Liver (tissue), 9 donors: ENCODE results near the gene CYP2R1. TPM values are rescaled to one million over a fixed set of nuclear protein-coding genes. Genes with fewer than 3 reads are reported as not detected.

Source experiments
- DNase-seq: peaks from one replicate; pipeline ENCODE4 v3.0.0-alpha.2; 2017; ENCODE audit warnings: low spot score
- H3K27ac ChIP-seq, 2 donors: one replicate each; pipeline ENCODE4 v1.7.0; 2013; ENCODE audit warnings: inconsistent platforms in 2 of 2, low read length in 2 of 2, control low read depth in 1 of 2, low read depth in 1 of 2, mild to moderate bottlenecking in 1 of 2
- H3K27me3 ChIP-seq, 4 donors: one replicate each; pipeline versions ENCODE4 v1.6.1 to v1.7.0; 2013; ENCODE audit warnings: low read length in 3 of 4, inconsistent platforms in 1 of 4, mild to moderate bottlenecking in 1 of 4, moderate library complexity in 1 of 4; ENCODE audit not compliant: control insufficient read depth in 4 of 4, insufficient read depth in 4 of 4
- H3K36me3 ChIP-seq, 4 donors: one replicate each; pipeline versions ENCODE4 v1.6.1 to v1.7.0; 2013; ENCODE audit warnings: low read length in 3 of 4, mild to moderate bottlenecking in 3 of 4, low read depth in 1 of 4, moderate library complexity in 1 of 4; ENCODE audit not compliant: control insufficient read depth in 4 of 4, insufficient read depth in 3 of 4
- H3K4me1 ChIP-seq, 4 donors: one replicate each; pipeline versions ENCODE4 v1.6.1 to v1.7.0; 2013; ENCODE audit warnings: low read length in 3 of 4, mild to moderate bottlenecking in 3 of 4, moderate library complexity in 1 of 4; ENCODE audit not compliant: control insufficient read depth in 4 of 4, insufficient read depth in 4 of 4
- H3K4me3 ChIP-seq, 3 donors: one replicate each; pipeline versions ENCODE4 v1.6.1 to v1.7.0; 2013; ENCODE audit warnings: low read length in 3 of 3, control low read depth in 1 of 3, low read depth in 1 of 3, mild to moderate bottlenecking in 1 of 3
- H3K9ac ChIP-seq, 2 donors: one replicate each; pipeline ENCODE4 v1.7.0; 2013; ENCODE audit warnings: low read length in 2 of 2, mild to moderate bottlenecking in 2 of 2, moderate library complexity in 2 of 2, control low read depth in 1 of 2, low read depth in 1 of 2
- H3K9me3 ChIP-seq, 4 donors: one replicate each; pipeline versions ENCODE4 v1.6.1 to v1.7.0; 2013; ENCODE audit warnings: low read length in 3 of 4; ENCODE audit not compliant: control insufficient read depth in 4 of 4
- EGR1 ChIP-seq, 2 donors: IDR thresholded peaks; 2 replicates each; pipeline ENCODE4 v1.6.1; 2016 to 2018; ENCODE audit warnings: antibody characterized with exemption in 2 of 2, low read depth in 2 of 2
- FOXA1 ChIP-seq: IDR thresholded peaks from 2 replicates; pipeline ENCODE4 v1.6.1; 2016; ENCODE audit warnings: antibody characterized with exemption
- GABPA ChIP-seq, 2 donors: IDR thresholded peaks in 1 of 2; conservative IDR thresholded peaks in 1 of 2; 2 replicates each; pipeline ENCODE4 v1.6.1; 2016; ENCODE audit warnings: antibody characterized with exemption in 2 of 2, mild to moderate bottlenecking in 1 of 2, moderate library complexity in 1 of 2
- HNF4A ChIP-seq, 2 donors: conservative IDR thresholded peaks; 2 replicates each; pipeline ENCODE4 v1.6.1; 2016; ENCODE audit warnings: antibody characterized with exemption in 2 of 2, mild to moderate bottlenecking in 2 of 2
- JUND ChIP-seq, 2 donors: IDR thresholded peaks; 2 replicates each; pipeline ENCODE4 v1.6.1; 2016; ENCODE audit warnings: antibody characterized with exemption in 2 of 2
- SP1 ChIP-seq: IDR thresholded peaks from 2 replicates; pipeline ENCODE4 v1.6.1; 2018; ENCODE audit warnings: antibody characterized with exemption, mild to moderate bottlenecking
- TAF1 ChIP-seq: conservative IDR thresholded peaks from 2 replicates; pipeline ENCODE4 v1.6.1; 2016; ENCODE audit warnings: antibody characterized with exemption, mild to moderate bottlenecking
- YY1 ChIP-seq: IDR thresholded peaks from 2 replicates; pipeline ENCODE4 v1.6.1; 2016; ENCODE audit warnings: antibody characterized with exemption, mild to moderate bottlenecking
- WGBS: extraction: QIAGEN DNeasy Blood & Tissue Kit; methylation state at CpG from one replicate; pipeline ENCODE4 v1.1.7; 2013; 5-methylcytosine and 5-hydroxymethylcytosine counted together
- polyA plus RNA-seq, 2 donors: library from polyadenylated mRNA; stranded (reverse) in 1 of 2; unstranded in 1 of 2; fragments of 200-250 nt in 1 of 2; fragments of >200 nt in 1 of 2; fragmentation: Nextera tagmentation in 1 of 2; extraction: Ambion mirVana in 1 of 2; gene quantifications; one replicate each; pipeline versions ENCODE4 v1.2.1 to v1.2.3, GENCODE V29; 2013 to 2015
- total RNA-seq, 2 donors: library from RNA; depleted of rRNA; stranded (reverse); fragments of >200 nt; gene quantifications; one replicate each; pipeline ENCODE4 v1.2.3, GENCODE V29; 2014
- TF ChIP-seq, protein P1 (sequence below): IDR thresholded peaks from 2 replicates; pipeline ENCODE4 v1.6.1; 2016; ENCODE audit warnings: antibody characterized with exemption, mild to moderate bottlenecking
- TF ChIP-seq, protein P2 (sequence below): IDR thresholded peaks from 2 replicates; pipeline ENCODE4 v1.6.1; 2016; ENCODE audit warnings: antibody characterized with exemption
- TF ChIP-seq, protein P3 (sequence below): IDR thresholded peaks from 2 replicates; pipeline ENCODE4 v1.6.1; 2016; ENCODE audit warnings: antibody characterized with exemption
- donor health status: healthy.
- donor health status: healthy.
- donor health status: healthy.
- donor health status: healthy.
- donor health status: healthy.

Gene CYP2R1
- total and polyA plus RNA-seq, 4 donors: 3.2 to 8.2 (median 6.7) TPM

DNA sequence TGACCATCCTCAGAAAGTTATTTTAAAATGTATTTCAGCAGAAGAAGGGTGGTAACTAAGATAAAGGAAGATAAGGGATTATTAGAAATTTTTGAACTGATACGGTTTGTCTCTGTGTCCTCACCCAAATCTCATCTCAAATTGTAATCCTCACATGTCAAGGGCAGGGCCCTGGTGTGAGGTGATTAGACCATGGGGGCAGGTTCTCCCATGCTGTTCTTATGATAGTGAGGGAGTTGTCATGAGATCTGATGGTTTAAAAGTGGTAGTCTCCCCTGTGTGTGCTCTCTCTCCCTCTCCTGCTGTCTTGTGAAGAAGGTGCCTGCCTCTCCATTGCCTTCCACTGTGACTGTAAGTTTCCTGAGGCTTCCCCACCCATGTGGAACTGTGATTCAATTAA lies 36.1 kb downstream of the CYP2R1 start (continued):
- TF ChIP-seq, protein P1, sequence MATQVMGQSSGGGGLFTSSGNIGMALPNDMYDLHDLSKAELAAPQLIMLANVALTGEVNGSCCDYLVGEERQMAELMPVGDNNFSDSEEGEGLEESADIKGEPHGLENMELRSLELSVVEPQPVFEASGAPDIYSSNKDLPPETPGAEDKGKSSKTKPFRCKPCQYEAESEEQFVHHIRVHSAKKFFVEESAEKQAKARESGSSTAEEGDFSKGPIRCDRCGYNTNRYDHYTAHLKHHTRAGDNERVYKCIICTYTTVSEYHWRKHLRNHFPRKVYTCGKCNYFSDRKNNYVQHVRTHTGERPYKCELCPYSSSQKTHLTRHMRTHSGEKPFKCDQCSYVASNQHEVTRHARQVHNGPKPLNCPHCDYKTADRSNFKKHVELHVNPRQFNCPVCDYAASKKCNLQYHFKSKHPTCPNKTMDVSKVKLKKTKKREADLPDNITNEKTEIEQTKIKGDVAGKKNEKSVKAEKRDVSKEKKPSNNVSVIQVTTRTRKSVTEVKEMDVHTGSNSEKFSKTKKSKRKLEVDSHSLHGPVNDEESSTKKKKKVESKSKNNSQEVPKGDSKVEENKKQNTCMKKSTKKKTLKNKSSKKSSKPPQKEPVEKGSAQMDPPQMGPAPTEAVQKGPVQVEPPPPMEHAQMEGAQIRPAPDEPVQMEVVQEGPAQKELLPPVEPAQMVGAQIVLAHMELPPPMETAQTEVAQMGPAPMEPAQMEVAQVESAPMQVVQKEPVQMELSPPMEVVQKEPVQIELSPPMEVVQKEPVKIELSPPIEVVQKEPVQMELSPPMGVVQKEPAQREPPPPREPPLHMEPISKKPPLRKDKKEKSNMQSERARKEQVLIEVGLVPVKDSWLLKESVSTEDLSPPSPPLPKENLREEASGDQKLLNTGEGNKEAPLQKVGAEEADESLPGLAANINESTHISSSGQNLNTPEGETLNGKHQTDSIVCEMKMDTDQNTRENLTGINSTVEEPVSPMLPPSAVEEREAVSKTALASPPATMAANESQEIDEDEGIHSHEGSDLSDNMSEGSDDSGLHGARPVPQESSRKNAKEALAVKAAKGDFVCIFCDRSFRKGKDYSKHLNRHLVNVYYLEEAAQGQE: no peak
- TF ChIP-seq JUND (IDR thresholded peaks at IDR 0.05): no peak

DNA sequence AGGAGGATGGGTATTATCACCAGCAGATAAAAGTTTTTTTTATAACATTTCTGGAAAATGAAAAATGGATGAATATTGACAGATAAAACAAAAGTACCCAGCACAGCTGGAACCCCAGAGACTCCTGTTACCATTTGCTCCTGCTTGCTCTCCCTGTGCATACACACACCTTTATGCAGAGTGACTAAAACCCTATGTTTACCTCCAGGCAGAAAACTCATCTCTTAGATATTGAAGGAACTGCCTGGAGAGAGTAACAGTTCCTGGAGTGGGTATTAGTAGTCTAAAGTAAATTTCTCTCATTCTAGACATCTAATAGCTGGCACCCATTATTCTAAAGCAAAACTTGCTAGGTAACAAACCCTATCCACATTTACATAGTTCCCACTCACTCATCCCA lies 38.0 kb downstream of the CYP2R1 start:
- Histone ChIP-seq H3K27ac (no peak overlapping the region), H3K4me1 (no peaks in the 10 kb centered on the region), H3K27me3 (no peaks in the 10 kb centered on the region), H3K4me3 (no peak overlapping the region), H3K9me3 (no peaks in the 10 kb centered on the region), H3K9ac (no peak overlapping the region), H3K36me3 (peaks cover 0 to 9% (median 0%) of the 10 kb centered on the region in 4 donors)
- TF ChIP-seq SP1: no peak
- no peak for TF ChIP-seq EGR1 (IDR thresholded peaks at IDR 0.05; ENCODE audit: low read depth in 2 of 2)
- no peak for TF ChIP-seq FOXA1
- no peak for DNase-seq

DNA sequence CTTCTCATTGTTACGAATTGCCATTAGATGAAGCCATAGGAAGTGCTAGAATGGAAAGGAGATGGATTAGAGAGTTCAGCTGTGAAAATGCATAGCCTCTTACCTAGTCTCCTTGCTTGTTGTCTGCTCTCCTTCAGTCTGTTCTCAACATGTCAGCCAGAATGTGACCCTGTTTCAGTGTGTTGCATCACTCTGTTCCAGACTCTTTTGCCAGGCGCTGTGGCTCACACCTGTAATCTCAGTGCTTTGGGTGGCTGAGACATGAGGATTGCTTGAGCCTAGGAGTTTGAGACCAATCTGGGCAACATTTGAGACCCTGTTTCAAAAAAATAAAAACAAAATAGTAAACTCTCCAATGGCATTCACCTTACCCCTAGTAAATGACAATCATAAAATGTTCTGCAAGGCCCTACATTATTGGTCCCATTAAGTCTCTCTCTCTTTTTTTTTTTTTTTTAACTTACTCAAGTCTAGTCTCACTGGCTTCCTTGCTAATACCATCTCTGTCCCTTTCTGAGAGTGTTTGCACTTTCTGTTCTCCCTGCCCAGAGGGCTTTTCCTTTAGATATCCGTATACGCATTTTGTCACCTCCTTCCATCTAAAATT lies 39.4 kb downstream of the CYP2R1 start:
- TF ChIP-seq HNF4A (conservative IDR thresholded peaks at IDR 0.05): no peak
- TF ChIP-seq, protein P2, sequence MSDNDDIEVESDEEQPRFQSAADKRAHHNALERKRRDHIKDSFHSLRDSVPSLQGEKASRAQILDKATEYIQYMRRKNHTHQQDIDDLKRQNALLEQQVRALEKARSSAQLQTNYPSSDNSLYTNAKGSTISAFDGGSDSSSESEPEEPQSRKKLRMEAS: no peak
- TF ChIP-seq, protein P3, sequence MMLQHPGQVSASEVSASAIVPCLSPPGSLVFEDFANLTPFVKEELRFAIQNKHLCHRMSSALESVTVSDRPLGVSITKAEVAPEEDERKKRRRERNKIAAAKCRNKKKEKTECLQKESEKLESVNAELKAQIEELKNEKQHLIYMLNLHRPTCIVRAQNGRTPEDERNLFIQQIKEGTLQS: peak; percentile 45
- TF ChIP-seq JUND (IDR thresholded peaks at IDR 0.05): no peak
- no peak overlapping the region for H3K27ac ChIP-seq
- H3K4me1 ChIP-seq: no peaks in the 10 kb centered on the region
- no peak for DNase-seq
- H3K27me3 ChIP-seq: no peaks in the 10 kb centered on the region
- H3K4me3 ChIP-seq: no peak overlapping the region
- H3K36me3 ChIP-seq: peaks cover 0 to 6% (median 0%) of the 10 kb centered on the region in 4 donors
- WGBS: 95% methylated on average over 4 of the region's 4 CpGs
- no peaks in the 10 kb centered on the region for H3K9me3 ChIP-seq
- no peak overlapping the region for H3K9ac ChIP-seq

DNA sequence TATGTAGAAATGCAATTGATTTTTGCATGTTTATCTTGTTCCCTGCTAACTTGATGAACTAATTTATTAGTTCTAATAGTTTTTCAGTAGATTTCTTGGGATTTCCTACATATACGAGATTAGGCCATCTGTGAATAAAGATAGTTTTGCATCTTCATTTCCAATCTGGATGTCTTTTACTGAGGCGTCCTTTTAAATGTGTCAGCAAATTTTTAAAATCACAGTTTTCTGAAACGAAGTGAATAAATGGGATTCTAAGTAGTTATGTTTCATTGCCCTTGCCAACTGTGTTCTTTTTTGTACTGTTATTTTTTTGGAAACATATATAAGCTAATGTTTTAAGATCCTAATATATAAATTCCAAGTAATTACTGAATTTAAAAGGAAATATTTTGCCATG lies 50.0 kb downstream of the CYP2R1 start:
- 95% methylated on average over 3 of the region's 3 CpGs for WGBS
- H3K27me3 ChIP-seq: no peaks in the 10 kb centered on the region
- no peaks in the 10 kb centered on the region for H3K4me1 ChIP-seq
- TF ChIP-seq TAF1: no peak
- no peak for TF ChIP-seq GABPA (IDR thresholded peaks at IDR 0.05 in 1 of 2, conservative IDR thresholded peaks at IDR 0.05 in 1 of 2)
- no peak for TF ChIP-seq YY1
- DNase-seq: no peak
- no peak overlapping the region for H3K9ac ChIP-seq
- no peaks in the 10 kb centered on the region for H3K9me3 ChIP-seq
- peaks cover 0 to 19% (median 8%) of the 10 kb centered on the region in 4 donors for H3K36me3 ChIP-seq
- no peak overlapping the region for H3K27ac ChIP-seq
- no peak overlapping the region for H3K4me3 ChIP-seq
